ENCODE measurements around the gene CHST11.

CHST11 gene

GRCh38 chr12:104434129-104434528 is 22.6 kb upstream of the CHST11 start:
- no peak for DNase-seq

- no peak for DNase-seq
Observed at GRCh38 chr12:104435175-104435574, 21.6 kb upstream of the CHST11 start.

- DNase-seq = no peak
Observed at GRCh38 chr12:104435765-104436164, 21.0 kb upstream of the CHST11 start.

- DNase-seq = no peak
Observed at GRCh38 chr12:104436790-104437189, 20.0 kb upstream of the CHST11 start.

DNA sequence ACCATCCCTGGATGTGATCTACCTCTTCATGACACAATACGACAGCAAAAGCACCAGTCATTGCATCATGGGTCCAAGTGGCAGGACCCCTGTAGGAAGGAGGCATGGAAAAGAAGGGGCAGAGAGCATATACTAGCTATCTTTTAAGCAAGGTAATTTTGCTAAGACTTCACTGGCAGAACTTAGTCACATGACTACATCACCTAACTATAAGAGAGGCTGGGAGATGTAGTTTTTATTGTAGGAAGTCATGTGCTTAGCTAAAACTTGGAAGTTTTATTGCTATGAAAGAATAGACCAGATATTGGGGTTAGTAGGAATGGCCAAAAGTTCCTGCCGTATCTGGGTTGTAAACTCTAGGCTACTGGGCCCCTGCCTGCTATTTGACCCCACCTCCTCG is 18.6 kb upstream of the CHST11 start:
- no peak for DNase-seq

DNA sequence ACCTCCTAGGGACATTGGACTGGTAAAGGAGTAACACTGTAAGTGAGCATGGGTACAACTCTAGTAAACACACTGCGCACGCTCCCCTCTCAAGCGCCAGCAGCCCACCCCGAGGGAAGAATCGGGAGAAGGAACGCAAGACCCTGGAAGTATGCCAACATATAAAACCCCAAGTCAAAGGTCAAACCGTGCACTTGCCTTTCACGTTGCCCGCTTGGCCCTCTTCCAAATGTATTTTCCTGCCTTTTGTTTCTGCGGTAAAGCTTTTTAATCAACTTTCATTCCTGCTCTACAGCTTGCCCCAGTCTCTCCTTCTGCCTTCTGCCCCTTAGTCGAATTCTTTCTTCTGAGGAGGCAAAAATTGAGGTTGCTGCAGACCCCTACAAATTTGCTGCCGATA is 17.6 kb upstream of the CHST11 start:
- no peak for DNase-seq

GRCh38 chr12:104443008-104443407 is 13.7 kb upstream of the CHST11 start:
- no peak for DNase-seq

GRCh38 chr12:104446646-104447421 is 9.9 kb upstream of the CHST11 start:
- no peak for DNase-seq

DNA sequence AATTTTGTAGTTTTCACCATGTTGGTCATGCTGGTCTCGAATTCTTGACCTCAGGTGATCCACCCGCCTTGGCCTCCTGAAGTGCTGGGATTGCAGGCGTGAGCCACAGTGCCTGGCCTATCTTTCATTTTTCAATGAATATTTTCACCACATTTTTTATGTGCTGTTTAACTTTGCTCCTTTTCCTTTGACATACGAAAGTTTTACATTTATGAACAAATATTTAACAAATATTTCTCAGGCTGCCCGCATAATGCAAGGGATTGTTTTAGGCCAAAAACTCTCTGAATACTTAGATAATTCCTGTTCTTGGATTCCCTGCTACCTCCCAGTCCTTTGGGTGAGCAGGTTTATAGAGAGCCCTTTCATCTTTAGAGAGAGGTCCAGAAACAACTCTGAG is 8.7 kb upstream of the CHST11 start:
- no peak for DNase-seq

DNA sequence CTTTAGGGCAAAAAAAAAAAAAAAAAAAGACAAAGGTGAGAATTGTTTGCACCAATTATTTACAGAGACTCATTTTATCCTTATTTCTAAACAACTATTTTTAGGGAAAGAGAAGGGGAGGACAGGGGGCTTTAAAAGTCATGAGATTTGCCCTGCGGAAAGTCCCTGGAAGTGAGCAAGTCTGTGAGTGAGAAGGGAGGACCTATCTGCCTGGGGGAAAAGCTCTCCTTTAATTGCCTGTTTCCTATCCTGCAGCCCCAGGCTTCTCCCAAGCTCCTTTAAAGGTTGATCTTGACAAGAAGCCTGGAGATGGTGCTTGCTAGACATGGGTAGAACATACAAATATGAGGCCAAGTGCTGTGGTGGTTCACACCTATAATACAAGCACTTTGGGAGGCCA is 8.3 kb upstream of the CHST11 start:
- DNase-seq = no peak

GRCh38 chr12:104450700-104451099 is 6.0 kb upstream of the CHST11 start:
- DNase-seq = no peak

DNA sequence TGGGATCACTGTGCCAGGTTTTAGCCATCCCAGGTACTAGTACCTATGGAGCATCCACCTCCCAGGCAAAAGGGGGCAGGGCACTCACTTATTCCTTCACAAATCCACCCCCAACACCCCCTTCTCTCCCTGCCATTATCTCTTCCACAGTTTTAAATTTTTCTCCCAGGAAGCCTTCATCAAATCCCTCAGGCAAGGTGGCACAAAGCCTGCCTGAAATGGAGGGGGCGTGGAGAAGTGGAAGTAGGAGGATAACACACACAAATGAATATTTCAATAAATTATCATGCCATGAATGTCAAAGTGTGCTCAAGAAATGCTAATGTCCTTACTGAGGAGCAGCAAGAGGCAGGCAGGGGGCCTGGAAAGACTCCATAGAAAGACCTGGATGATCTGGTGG is 4.7 kb upstream of the CHST11 start:
- DNase-seq = no peak

DNA sequence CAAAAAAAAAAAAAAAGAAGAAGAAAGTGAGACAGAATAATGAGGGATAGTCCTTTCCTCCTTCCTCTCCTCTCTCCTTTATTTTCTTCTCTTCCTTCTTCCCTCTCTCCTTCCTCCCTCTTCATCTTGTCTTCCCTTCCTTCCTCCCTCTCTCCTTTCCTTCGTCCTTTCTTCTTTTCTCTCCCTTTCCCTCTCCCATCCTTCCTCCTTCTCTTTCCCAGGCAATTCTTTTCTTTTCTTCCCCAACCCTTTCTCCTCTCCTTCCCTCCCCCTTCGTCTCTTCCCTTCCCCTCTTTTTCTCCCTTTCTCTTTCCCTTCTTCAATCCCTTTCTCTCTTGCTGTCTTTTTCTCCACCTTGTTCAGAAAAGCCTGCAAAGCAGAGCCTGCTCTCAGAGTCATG is 3.6 kb upstream of the CHST11 start:
- DNase-seq = no peak

DNA sequence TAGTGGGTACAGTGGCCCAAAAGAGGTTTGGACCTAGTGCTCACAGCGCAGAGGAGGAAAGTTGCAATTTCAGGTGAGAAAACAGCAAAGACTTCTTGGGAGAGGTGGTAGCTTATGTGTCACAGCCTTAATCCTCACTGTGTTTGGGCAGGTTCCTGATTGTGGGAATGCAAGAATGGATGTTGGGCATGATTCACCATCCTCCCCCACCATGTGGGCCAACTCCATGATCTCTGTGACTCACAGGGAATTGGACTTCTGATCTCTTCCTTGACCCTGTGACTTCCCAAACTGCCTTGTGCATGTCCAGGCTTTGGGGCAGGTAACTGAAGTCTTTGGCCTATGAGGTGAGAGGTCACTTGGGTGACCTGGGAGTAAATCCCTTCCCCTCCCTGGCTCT is 1.8 kb upstream of the CHST11 start:
- DNase-seq = no peak

GRCh38 chr12:104455578-104456416 is 951 bp upstream of the CHST11 start:
- no peak for DNase-seq

DNA sequence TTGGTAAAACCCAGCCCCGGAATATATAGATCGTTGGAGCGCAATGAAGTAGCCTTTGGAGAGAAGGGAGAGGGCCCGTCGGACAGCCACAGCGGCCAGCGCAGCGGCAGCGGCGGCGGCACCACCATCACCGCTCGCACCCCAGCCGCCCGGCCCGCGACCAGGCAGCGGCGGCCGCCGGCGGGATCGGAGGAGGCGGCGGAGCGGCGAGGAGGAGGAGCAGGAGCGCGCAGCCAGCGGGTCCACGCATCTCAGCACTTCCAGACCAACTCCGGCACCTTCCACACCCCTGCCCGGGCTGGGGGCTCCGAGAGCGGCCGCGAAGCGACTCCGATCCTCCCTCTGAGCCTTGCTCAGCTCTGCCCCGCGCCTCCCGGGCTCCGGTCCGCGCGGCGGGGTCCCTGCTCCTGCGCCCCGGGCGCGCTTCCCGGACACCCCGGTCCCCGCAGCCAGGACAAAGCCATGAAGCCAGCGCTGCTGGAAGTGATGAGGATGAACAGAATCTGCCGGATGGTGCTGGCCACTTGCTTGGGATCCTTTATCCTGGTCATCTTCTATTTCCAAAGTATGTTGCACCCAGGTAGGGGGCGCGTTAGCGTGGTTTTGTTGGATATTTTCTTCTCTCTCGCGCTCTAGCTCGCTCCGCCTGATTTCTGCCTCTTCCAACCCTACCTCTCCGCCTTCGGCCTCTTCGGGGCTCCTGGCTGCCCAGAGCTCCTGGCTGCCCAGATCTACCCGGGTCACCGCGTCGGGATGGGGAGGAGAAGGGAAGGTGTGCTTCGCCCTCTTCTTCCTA is 400 bp downstream of the CHST11 start:
- peak; percentile 46 to 49 for DNase-seq

GRCh38 chr12:104457746-104458693 is 1.3 kb downstream of the CHST11 start:
- DNase-seq = peak; percentile 48 to 50

GRCh38 chr12:104458694-104459367 is 2.1 kb downstream of the CHST11 start:
- no peak for DNase-seq

GRCh38 chr12:104459368-104459909 is 2.7 kb downstream of the CHST11 start:
- DNase-seq = no peak

DNA sequence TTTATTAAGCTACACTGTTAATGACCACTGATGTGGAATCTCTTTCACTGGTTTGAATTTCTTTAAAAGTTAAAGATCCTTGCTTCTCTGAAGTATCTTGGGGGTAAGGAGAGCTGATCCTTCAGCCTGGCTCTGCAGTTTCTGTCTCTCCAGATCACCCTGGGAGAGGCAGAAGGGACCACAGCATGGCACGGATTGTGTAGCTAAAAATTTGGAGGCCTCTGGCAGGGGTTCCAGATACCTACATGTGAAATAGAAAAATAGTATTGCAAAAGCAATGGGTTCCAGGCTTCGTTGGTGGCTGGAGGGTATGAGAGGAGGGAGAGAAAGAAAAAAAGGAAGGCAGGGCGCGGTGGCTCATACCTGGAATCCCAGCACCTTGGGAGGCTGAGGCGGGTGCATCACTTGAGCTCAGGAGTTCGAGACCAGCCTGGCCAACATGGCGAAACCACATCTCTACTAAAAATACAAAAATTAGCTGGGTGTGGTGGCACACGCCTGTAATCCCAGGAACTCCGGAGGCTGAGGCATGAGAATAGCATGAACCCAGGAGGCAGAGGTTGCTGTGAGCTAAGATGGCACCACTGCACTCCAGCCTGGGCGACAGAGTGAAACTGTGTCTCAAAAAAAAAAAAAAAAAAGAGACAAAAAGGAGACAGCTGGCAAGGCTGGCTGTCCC is 3.4 kb downstream of the CHST11 start:
- DNase-seq = no peak
